Measurements from ENCODE around the gene ZNF488. TPM values are rescaled to one million over a fixed set of nuclear protein-coding genes. Genes with fewer than 3 reads are reported as not detected.

ZNF488 gene
- total RNA-seq, 2 donors from 2014 or later, result not detected

GRCh38 chr10:47321521-47322195, 62.4 kb downstream of the ZNF488 start:
- TF ChIP-seq, protein P1, sequence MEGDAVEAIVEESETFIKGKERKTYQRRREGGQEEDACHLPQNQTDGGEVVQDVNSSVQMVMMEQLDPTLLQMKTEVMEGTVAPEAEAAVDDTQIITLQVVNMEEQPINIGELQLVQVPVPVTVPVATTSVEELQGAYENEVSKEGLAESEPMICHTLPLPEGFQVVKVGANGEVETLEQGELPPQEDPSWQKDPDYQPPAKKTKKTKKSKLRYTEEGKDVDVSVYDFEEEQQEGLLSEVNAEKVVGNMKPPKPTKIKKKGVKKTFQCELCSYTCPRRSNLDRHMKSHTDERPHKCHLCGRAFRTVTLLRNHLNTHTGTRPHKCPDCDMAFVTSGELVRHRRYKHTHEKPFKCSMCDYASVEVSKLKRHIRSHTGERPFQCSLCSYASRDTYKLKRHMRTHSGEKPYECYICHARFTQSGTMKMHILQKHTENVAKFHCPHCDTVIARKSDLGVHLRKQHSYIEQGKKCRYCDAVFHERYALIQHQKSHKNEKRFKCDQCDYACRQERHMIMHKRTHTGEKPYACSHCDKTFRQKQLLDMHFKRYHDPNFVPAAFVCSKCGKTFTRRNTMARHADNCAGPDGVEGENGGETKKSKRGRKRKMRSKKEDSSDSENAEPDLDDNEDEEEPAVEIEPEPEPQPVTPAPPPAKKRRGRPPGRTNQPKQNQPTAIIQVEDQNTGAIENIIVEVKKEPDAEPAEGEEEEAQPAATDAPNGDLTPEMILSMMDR (IDR thresholded peaks at IDR 0.05), result no peak
- no peak for DNase-seq (ENCODE audit: low spot score)
- ATAC-seq (ENCODE audit: insufficient number of reproducible peaks, low FRiP score, low read depth), result no peak

GRCh38 chr10:47320812-47321211, 63.3 kb downstream of the ZNF488 start:
- DNase-seq (ENCODE audit: low spot score), result no peak
- no peak for ATAC-seq (ENCODE audit: insufficient number of reproducible peaks, low FRiP score, low read depth)
- no peaks in the 10 kb centered on the region for H3K27me3 ChIP-seq (replicated peaks; ENCODE audit: insufficient read depth)
- H3K4me3 ChIP-seq, result no peak overlapping the region
- H3K4me1 ChIP-seq (ENCODE audit: control insufficient read depth in 1 of 2, low read depth in 2 of 2), result no peaks in the 10 kb centered on the region
- no peaks in the 10 kb centered on the region for H3K36me3 ChIP-seq
- no peaks in the 10 kb centered on the region for H3K9me3 ChIP-seq
- TF ChIP-seq, protein P1 (IDR thresholded peaks at IDR 0.05), result no peak
- no peak overlapping the region for H3K27ac ChIP-seq

More at GRCh38 chr10:47321521-47322195, 62.4 kb downstream of the ZNF488 start:
- Histone ChIP-seq H3K4me3 (no peak overlapping the region), H3K27me3 (replicated peaks; ENCODE audit: insufficient read depth) (no peaks in the 10 kb centered on the region), H3K9me3 (no peaks in the 10 kb centered on the region), H3K4me1 (ENCODE audit: control insufficient read depth in 1 of 2, low read depth in 2 of 2) (no peaks in the 10 kb centered on the region), H3K36me3 (no peaks in the 10 kb centered on the region), H3K27ac (no peak overlapping the region)

GRCh38 chr10:47319784-47320183, 64.3 kb downstream of the ZNF488 start:
- Histone ChIP-seq H3K9me3 (no peaks in the 10 kb centered on the region), H3K27me3 (replicated peaks; ENCODE audit: insufficient read depth) (no peaks in the 10 kb centered on the region), H3K36me3 (no peaks in the 10 kb centered on the region), H3K4me1 (ENCODE audit: control insufficient read depth in 1 of 2, low read depth in 2 of 2) (no peaks in the 10 kb centered on the region), H3K27ac (no peak overlapping the region), H3K4me3 (no peak overlapping the region)
- DNase-seq (ENCODE audit: low spot score) (no peak), ATAC-seq (ENCODE audit: insufficient number of reproducible peaks, low FRiP score, low read depth) (no peak)
- TF ChIP-seq, protein P1 (IDR thresholded peaks at IDR 0.05), result no peak

DNA sequence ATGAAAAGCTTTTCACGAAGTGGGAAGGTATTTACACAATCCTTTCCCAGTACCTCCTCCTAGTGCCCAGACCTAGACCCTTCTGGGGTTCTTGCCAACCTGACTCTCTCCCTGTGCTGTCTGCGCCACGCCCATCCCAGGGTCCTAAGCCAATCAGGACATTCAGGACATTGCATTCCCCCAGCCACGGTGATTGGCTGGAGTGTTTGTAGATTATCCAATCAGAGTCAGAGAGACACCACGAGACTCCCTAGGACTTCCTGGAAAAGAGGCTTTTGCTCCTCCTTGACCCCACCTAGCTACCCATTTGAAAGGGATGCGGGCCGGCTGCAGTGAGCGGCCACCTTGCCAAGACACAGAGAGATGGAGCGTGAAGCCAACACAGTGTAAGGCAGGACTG, 65.4 kb downstream of the ZNF488 start:
- no peak for ATAC-seq (ENCODE audit: insufficient number of reproducible peaks, low FRiP score, low read depth)
- H3K4me1 ChIP-seq (ENCODE audit: control insufficient read depth in 1 of 2, low read depth in 2 of 2), result no peaks in the 10 kb centered on the region
- no peak for DNase-seq (ENCODE audit: low spot score)
- no peaks in the 10 kb centered on the region for H3K27me3 ChIP-seq (replicated peaks; ENCODE audit: insufficient read depth)
- TF ChIP-seq, protein P1 (IDR thresholded peaks at IDR 0.05), result no peak
- no peaks in the 10 kb centered on the region for H3K9me3 ChIP-seq
- H3K36me3 ChIP-seq, result no peaks in the 10 kb centered on the region
- H3K4me3 ChIP-seq, result no peak overlapping the region
- no peak overlapping the region for H3K27ac ChIP-seq

- DNase-seq (ENCODE audit: low spot score), result no peak
- TF ChIP-seq, protein P1 (IDR thresholded peaks at IDR 0.05), result no peak
- no peaks in the 10 kb centered on the region for H3K27me3 ChIP-seq (replicated peaks; ENCODE audit: insufficient read depth)
- H3K4me3 ChIP-seq, result no peak overlapping the region
- ATAC-seq (ENCODE audit: insufficient number of reproducible peaks, low FRiP score, low read depth), result no peak
- H3K36me3 ChIP-seq, result no peaks in the 10 kb centered on the region
- peaks cover 0 to under 1% of the 10 kb centered on the region in 2 donors for H3K4me1 ChIP-seq (ENCODE audit: control insufficient read depth in 1 of 2, low read depth in 2 of 2)
- no peak overlapping the region for H3K27ac ChIP-seq
- no peaks in the 10 kb centered on the region for H3K9me3 ChIP-seq
Observed at GRCh38 chr10:47317251-47317650, 66.8 kb downstream of the ZNF488 start.

Data from thoracic aorta (tissue), 2 donors.